IMR-90 (cell line): ENCODE measurements around the gene TSPYL4. TPM values are rescaled to one million over a fixed set of nuclear protein-coding genes. Genes with fewer than 3 reads are reported as not detected.

Experiments
- ATAC-seq: fragments of 200-7000 bp; cut with Tn5 transposase; 2 replicates; pipeline ENCODE4 v1.9.1; 2020; ENCODE audit warnings: low read depth, mild to moderate bottlenecking, moderate library complexity
- BruUV-seq: library from RNA; stranded (reverse); fragments of 400-500 nt; replicated peaks from 2 replicates; lab custom pipeline; 2021; lab: Mats Ljungman, UMichigan
- CTCF ChIA-PET: fragments of 300-600 bp; formaldehyde crosslinking; extraction: SDS; loops from one replicate; lab custom pipeline; 2021; ENCODE audit warnings: antibody characterized with exemption; lab: Yijun Ruan, JAX
- POLR2A ChIA-PET: fragments of 300-600 bp; sonication (Branson Sonifier 250); formaldehyde crosslinking; loops from one replicate; lab custom pipeline; 2022; ENCODE audit warnings: antibody characterized with exemption; ENCODE audit not compliant: unreplicated experiment; lab: Charles Lee
- DNase-seq: peaks from one replicate; pipeline ENCODE4 v3.0.0; 2013
- H2AFZ ChIP-seq: replicated peaks from 2 replicates; pipeline ENCODE3; 2013; ENCODE audit warnings: low read length, mild to moderate bottlenecking; ENCODE audit not compliant: poor library complexity
- H2AK5ac ChIP-seq: 2 replicates; pipeline ENCODE4 v1.6.1; 2013; ENCODE audit warnings: low read depth, low read length, inconsistent platforms
- H2AK9ac ChIP-seq: replicated peaks from 2 replicates; pipeline ENCODE3; 2013; ENCODE audit warnings: mild to moderate bottlenecking, low read depth, low read length, moderate library complexity; ENCODE audit not compliant: poor library complexity
- H2BK120ac ChIP-seq: 2 replicates; pipeline ENCODE4 v1.6.1; 2013; ENCODE audit warnings: low read depth, low read length, inconsistent platforms
- H2BK15ac ChIP-seq: 3 replicates; pipeline ENCODE4 v1.6.1; 2013; ENCODE audit warnings: low read depth, low read length, inconsistent platforms
- H2BK20ac ChIP-seq: 2 replicates; pipeline ENCODE4 v1.6.1; 2013; ENCODE audit warnings: low read depth, mild to moderate bottlenecking, inconsistent platforms, low read length, moderate library complexity
- H2BK5ac ChIP-seq: 2 replicates; pipeline ENCODE4 v1.6.1; 2013; ENCODE audit warnings: mild to moderate bottlenecking, low read depth, low read length, inconsistent platforms; ENCODE audit not compliant: poor library complexity, severe bottlenecking
- H3K14ac ChIP-seq: replicated peaks from 2 replicates; pipeline ENCODE4 v1.6.1; 2013; ENCODE audit warnings: low read depth, low read length, inconsistent platforms
- H3K18ac ChIP-seq: 2 replicates; pipeline ENCODE4 v1.6.1; 2013; ENCODE audit warnings: low read depth, low read length, control low read depth
- H3K23ac ChIP-seq: 2 replicates; pipeline ENCODE4 v1.6.1; 2013; ENCODE audit warnings: low read depth, low read length, inconsistent platforms
- H3K27ac ChIP-seq: 2 replicates; pipeline ENCODE4 v1.5.1; 2013; ENCODE audit warnings: mild to moderate bottlenecking, control low read depth, low read length; ENCODE audit not compliant: insufficient read depth
- H3K27me3 ChIP-seq: 2 replicates; pipeline ENCODE4 v1.6.1; 2013; ENCODE audit warnings: low read length; ENCODE audit not compliant: control insufficient read depth, insufficient read depth
- H3K36me3 ChIP-seq: 2 replicates; pipeline ENCODE4 v1.6.1; 2013; ENCODE audit warnings: low read length, mixed read lengths; ENCODE audit not compliant: control insufficient read depth, insufficient read depth
- H3K4ac ChIP-seq: 2 replicates; pipeline ENCODE4 v1.6.1; 2013; ENCODE audit warnings: low read depth, low read length, inconsistent platforms
- H3K4me1 ChIP-seq: 2 replicates; pipeline ENCODE4 v1.6.1; 2013; ENCODE audit warnings: low read length, mixed read lengths; ENCODE audit not compliant: control insufficient read depth, insufficient read depth
- H3K4me2 ChIP-seq: 2 replicates; pipeline ENCODE4 v1.6.1; 2013; ENCODE audit warnings: low read depth, mild to moderate bottlenecking, control low read depth, low read length, moderate library complexity
- H3K4me3 ChIP-seq: 2 replicates; pipeline ENCODE4 v1.5.1; 2013; ENCODE audit warnings: low read depth, mild to moderate bottlenecking, control low read depth, low read length, moderate library complexity; ENCODE audit not compliant: insufficient read depth
- H3K56ac ChIP-seq: 2 replicates; pipeline ENCODE4 v1.6.1; 2013; ENCODE audit warnings: low read length, inconsistent platforms; ENCODE audit not compliant: insufficient read depth; ENCODE audit errors: extremely low read depth
- H3K79me1 ChIP-seq, 2 experiments: 2 replicates each; pipeline ENCODE4 v1.6.1; 2013; ENCODE audit warnings: low read length in 2 of 2, inconsistent platforms in 1 of 2, low read depth in 1 of 2
- H3K9ac ChIP-seq: 2 replicates; pipeline ENCODE4 v1.6.1; 2013; ENCODE audit warnings: low read depth, low read length, control low read depth
- H3K9me1 ChIP-seq: 2 replicates; pipeline ENCODE4 v1.6.1; 2013; ENCODE audit warnings: low read length, inconsistent platforms; ENCODE audit not compliant: insufficient read depth
- H3K9me3 ChIP-seq: 2 replicates; pipeline ENCODE4 v1.6.1; 2013; ENCODE audit warnings: low read length; ENCODE audit not compliant: control insufficient read depth, insufficient read depth
- H4K20me1 ChIP-seq: 2 replicates; pipeline ENCODE4 v1.6.1; 2013; ENCODE audit warnings: low read length, inconsistent platforms; ENCODE audit not compliant: insufficient read depth
- H4K5ac ChIP-seq: 2 replicates; pipeline ENCODE4 v1.6.1; 2013; ENCODE audit warnings: mild to moderate bottlenecking, low read depth, low read length, control low read depth
- H4K8ac ChIP-seq, 2 experiments: 2 replicates each; pipeline ENCODE4 v1.6.1; 2013; ENCODE audit warnings: low read depth in 2 of 2, low read length in 2 of 2, control low read depth in 1 of 2, inconsistent platforms in 1 of 2
- H4K91ac ChIP-seq: 2 replicates; pipeline ENCODE4 v1.6.1; 2013; ENCODE audit warnings: low read depth, low read length, inconsistent platforms; ENCODE audit not compliant: insufficient read depth
- BHLHE40 ChIP-seq: fragments of 150-350 bp; IDR thresholded peaks from 2 replicates; pipeline ENCODE4 v1.6.1; 2016; ENCODE audit warnings: mild to moderate bottlenecking, low read depth, low read length
- CHD1 ChIP-seq: IDR thresholded peaks from 2 replicates; pipeline ENCODE4 v1.6.1; 2012; ENCODE audit warnings: low read depth, low read length, improper control_type of control experiment
- FOS ChIP-seq: fragments of 150-350 bp; IDR thresholded peaks from 2 replicates; pipeline ENCODE4 v1.6.1; 2016; ENCODE audit warnings: low read depth, low read length
- NFE2L2 ChIP-seq: fragments of 150-350 bp; IDR thresholded peaks from 2 replicates; pipeline ENCODE4 v1.6.1; 2016; ENCODE audit warnings: low read depth, mild to moderate bottlenecking, low read length
- RAD21 ChIP-seq: IDR thresholded peaks from 2 replicates; pipeline ENCODE4 v1.6.1; 2012; ENCODE audit warnings: low read length, improper control_type of control experiment
- SMC3 ChIP-seq: fragments of 150-350 bp; IDR thresholded peaks from 2 replicates; pipeline ENCODE4 v1.6.1; 2016; ENCODE audit warnings: low read depth, mild to moderate bottlenecking, antibody characterized with exemption, low read length, moderate library complexity
- USF2 ChIP-seq: fragments of 150-350 bp; IDR thresholded peaks from 2 replicates; pipeline ENCODE4 v1.6.1; 2017; ENCODE audit warnings: mild to moderate bottlenecking, antibody characterized with exemption, low read length, low read depth
- WGBS, 2 experiments: methylation state at CpG; one replicate each; pipeline versions ENCODE4 v1.1.5 to v1.1.7; 2013; ENCODE audit warnings: missing lambda C conversion rate in 2 of 2; ENCODE audit not compliant: insufficient read length in 1 of 2; ENCODE audit errors: extremely low coverage in 2 of 2; 5-methylcytosine and 5-hydroxymethylcytosine counted together
- dilution Hi-C: fragments of 300-500 bp; cut with HindIII; formaldehyde crosslinking; loops from one replicate; pipeline ENCODE4 v1.14.3; 2018; ENCODE audit warnings: low sequenced_read_pairs; ENCODE audit not compliant: unreplicated experiment
- in situ Hi-C: fragments of 300-500 bp; cut with MboI; formaldehyde crosslinking; loops from 3 replicates; pipeline ENCODE4 v1.14.3; 2019; ENCODE audit warnings: low sequenced_read_pairs, inconsistent platforms, mixed read lengths
- intact Hi-C: fragments of 100-400 bp; cut with micrococcal nuclease; formaldehyde crosslinking; loops from 2 replicates; pipeline ENCODE4 v1.10.0; 2022
- polyA plus RNA-seq, 3 experiments: library from polyadenylated mRNA; depleted of rRNA; stranded (reverse); fragments of >200 nt; gene quantifications; 2 replicates each; pipeline ENCODE4 v1.2.3, GENCODE V29; 2012; ENCODE audit warnings: low replicate concordance in 1 of 3
- total RNA-seq: library from RNA; depleted of rRNA; stranded (reverse); fragments of >200 nt; gene quantifications from 2 replicates; pipeline ENCODE4 v1.2.3, GENCODE V29; 2012
- TF ChIP-seq, protein P1 (sequence below): fragments of 150-350 bp; IDR thresholded peaks from 2 replicates; pipeline ENCODE4 v1.6.1; 2016; ENCODE audit warnings: low read depth, mild to moderate bottlenecking, low read length, moderate library complexity, borderline replicate concordance
- TF ChIP-seq, protein P2 (sequence below): conservative IDR thresholded peaks from 2 replicates; pipeline ENCODE4 v1.5.1; 2012; ENCODE audit warnings: mild to moderate bottlenecking, low read depth, low read length, improper control_type of control experiment

Gene TSPYL4
- total and polyA plus RNA-seq, 2 of the 4 experiments (the other 2 are of a cell fraction), result 22.0 to 29.9 TPM

- Histone ChIP-seq H3K27me3 (no peaks in the 10 kb centered on the region), H4K8ac (peak overlapping the region in 1 of 2 experiments; percentile 32; a peak in 2 of 4 replicates), H3K23ac (peak overlapping the region; percentile 29; the same call in 1 of the 2 replicates), H3K4me2 (no peak overlapping the region; the same call in 1 of the 2 replicates), H2BK15ac (peak overlapping the region; percentile 3; the same call in 1 of the 3 replicates), H2AK9ac (no peak overlapping the region), H3K18ac (peak overlapping the region; percentile 14; the same call in 1 of the 2 replicates), H2BK5ac (peak overlapping the region; percentile 21), H2BK120ac (peak overlapping the region; percentile 43; the same call in 1 of the 2 replicates), H3K56ac (no peak overlapping the region), H2BK20ac (peak overlapping the region; percentile 32; the same call in 1 of the 2 replicates), H3K14ac (0 out of 2 replicates have a peak overlapping the region, but pooled peaks have one; percentile 43), H4K91ac (peak overlapping the region; percentile 4; the same call in 1 of the 2 replicates), H2AK5ac (no peak overlapping the region), H3K9ac (no peak overlapping the region), H3K9me1 (no peaks in the 10 kb centered on the region), H3K4me3 (no peak overlapping the region), H4K20me1 (no peaks in the 10 kb centered on the region), H3K9me3 (no peaks in the 10 kb centered on the region), H3K36me3 (no peaks in the 10 kb centered on the region), H3K4ac (no peak overlapping the region; the same call in 1 of the 2 replicates), H3K27ac (no peak overlapping the region), H2AFZ (no peak overlapping the region), H4K5ac (peak overlapping the region; percentile 25; the same call in 1 of the 2 replicates), H3K4me1 (no peaks in the 10 kb centered on the region; the same call in 1 of the 2 replicates), H3K79me1 (peaks cover 0 to 3% of the 10 kb centered on the region in 2 experiments; a peak in 2 of 4 replicates)
- BruUV-seq, result no TSS peak
- WGBS, 2 experiments, result 86 to 100% methylated on average over 1 to 4 of the region's 4 CpGs
- in situ Hi-C loops (loop anchor here (10.0 to 25.0 kb wide), 2 partner anchors 145 to 243 kb away; no protein-coding TSS in a partner anchor), intact Hi-C loops (loop anchor here (2.0 kb wide), 1 partner anchor 107 kb away; no protein-coding TSS in a partner anchor), dilution Hi-C loops (no loop called here)
- ATAC-seq, result peak; percentile 48; the same call in 1 of the 2 replicates
- no peak for DNase-seq
- ChIA-PET CTCF (no interaction called here), POLR2A (no interaction called here)
- TF ChIP-seq, protein P1, sequence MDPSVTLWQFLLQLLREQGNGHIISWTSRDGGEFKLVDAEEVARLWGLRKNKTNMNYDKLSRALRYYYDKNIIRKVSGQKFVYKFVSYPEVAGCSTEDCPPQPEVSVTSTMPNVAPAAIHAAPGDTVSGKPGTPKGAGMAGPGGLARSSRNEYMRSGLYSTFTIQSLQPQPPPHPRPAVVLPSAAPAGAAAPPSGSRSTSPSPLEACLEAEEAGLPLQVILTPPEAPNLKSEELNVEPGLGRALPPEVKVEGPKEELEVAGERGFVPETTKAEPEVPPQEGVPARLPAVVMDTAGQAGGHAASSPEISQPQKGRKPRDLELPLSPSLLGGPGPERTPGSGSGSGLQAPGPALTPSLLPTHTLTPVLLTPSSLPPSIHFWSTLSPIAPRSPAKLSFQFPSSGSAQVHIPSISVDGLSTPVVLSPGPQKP, result no peak
- no peak for TF ChIP-seq BHLHE40
- TF ChIP-seq RAD21, result no peak
- TF ChIP-seq USF2, result no peak
- no peak for TF ChIP-seq SMC3
- no peak for TF ChIP-seq NFE2L2
- no peak for TF ChIP-seq CHD1
- TF ChIP-seq, protein P2, sequence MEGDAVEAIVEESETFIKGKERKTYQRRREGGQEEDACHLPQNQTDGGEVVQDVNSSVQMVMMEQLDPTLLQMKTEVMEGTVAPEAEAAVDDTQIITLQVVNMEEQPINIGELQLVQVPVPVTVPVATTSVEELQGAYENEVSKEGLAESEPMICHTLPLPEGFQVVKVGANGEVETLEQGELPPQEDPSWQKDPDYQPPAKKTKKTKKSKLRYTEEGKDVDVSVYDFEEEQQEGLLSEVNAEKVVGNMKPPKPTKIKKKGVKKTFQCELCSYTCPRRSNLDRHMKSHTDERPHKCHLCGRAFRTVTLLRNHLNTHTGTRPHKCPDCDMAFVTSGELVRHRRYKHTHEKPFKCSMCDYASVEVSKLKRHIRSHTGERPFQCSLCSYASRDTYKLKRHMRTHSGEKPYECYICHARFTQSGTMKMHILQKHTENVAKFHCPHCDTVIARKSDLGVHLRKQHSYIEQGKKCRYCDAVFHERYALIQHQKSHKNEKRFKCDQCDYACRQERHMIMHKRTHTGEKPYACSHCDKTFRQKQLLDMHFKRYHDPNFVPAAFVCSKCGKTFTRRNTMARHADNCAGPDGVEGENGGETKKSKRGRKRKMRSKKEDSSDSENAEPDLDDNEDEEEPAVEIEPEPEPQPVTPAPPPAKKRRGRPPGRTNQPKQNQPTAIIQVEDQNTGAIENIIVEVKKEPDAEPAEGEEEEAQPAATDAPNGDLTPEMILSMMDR, result no peak
- no peak for TF ChIP-seq FOS
Measured at GRCh38 chr6:116291701-116292396, 38.0 kb upstream of the TSPYL4 start.
